Stimulated activated CD4-positive, alpha-beta T cell treated with anti-CD3 and anti-CD28 coated beads, Interleukin-12 subunit alpha, Interleukin-12 subunit beta, amount 100 ng/mL, for 48 hours (primary cell): ENCODE data around the gene SLC30A1.
"Not testable (repeated sequence)": the region's sequence is repeated elsewhere in the genome, so short reads cannot be mapped to it uniquely, and the experiment has no call there.

Experiments
- DNase-seq, 3 donors: peaks; one replicate each; pipeline ENCODE4 v3.0.0-alpha.2; 2020; ENCODE audit warnings: low read depth in 2 of 3, low spot score in 1 of 3

The SLC30A1 gene

GRCh38 chr1:211578640-211579439, at the start of gene SLC30A1:
Gene SLC30A1, minus strand, starts transcription at chr1:211579161. Its CDS starts 549 bp downstream, at chr1:211578612.
- peak; percentile 99 to 100 (median 100) for DNase-seq

- DNase-seq: no peak
Observed at GRCh38 chr1:211628417-211628816, 49.5 kb upstream of the SLC30A1 start.

- DNase-seq: no peak
Observed at GRCh38 chr1:211627259-211627658, 48.3 kb upstream of the SLC30A1 start.

GRCh38 chr1:211625866-211626265, 46.9 kb upstream of the SLC30A1 start:
- not testable (repeated sequence) for DNase-seq

- no peak for DNase-seq
Observed at GRCh38 chr1:211625040-211625439, 46.1 kb upstream of the SLC30A1 start.

GRCh38 chr1:211623515-211623914, 44.6 kb upstream of the SLC30A1 start:
- DNase-seq: no peak

- no peak for DNase-seq
Observed at GRCh38 chr1:211621447-211622198, 42.7 kb upstream of the SLC30A1 start.

GRCh38 chr1:211620097-211620496, 41.1 kb upstream of the SLC30A1 start:
- no peak for DNase-seq

GRCh38 chr1:211619033-211619996, 40.4 kb upstream of the SLC30A1 start:
- DNase-seq: no peak

GRCh38 chr1:211616965-211617297, 38.0 kb upstream of the SLC30A1 start:
- DNase-seq: no peak

GRCh38 chr1:211616231-211616964, 37.4 kb upstream of the SLC30A1 start:
- DNase-seq: no peak

- no peak for DNase-seq
Observed at GRCh38 chr1:211614615-211615014, 35.7 kb upstream of the SLC30A1 start.

- DNase-seq: no peak
Observed at GRCh38 chr1:211613951-211614350, 35.0 kb upstream of the SLC30A1 start.

- no peak for DNase-seq
Observed at GRCh38 chr1:211613108-211613947, 34.4 kb upstream of the SLC30A1 start.

GRCh38 chr1:211612786-211613107, 33.8 kb upstream of the SLC30A1 start:
- no peak for DNase-seq

- DNase-seq: no peak
Observed at GRCh38 chr1:211611818-211612217, 32.9 kb upstream of the SLC30A1 start.

- no peak for DNase-seq
Observed at GRCh38 chr1:211610779-211611556, 32.0 kb upstream of the SLC30A1 start.

- no peak for DNase-seq
Observed at GRCh38 chr1:211609120-211610024, 30.4 kb upstream of the SLC30A1 start.
